Renal cortical epithelial cell (primary cell): ENCODE data around the gene TMEM35B. TPM values are rescaled to one million over a fixed set of nuclear protein-coding genes. Genes with fewer than 3 reads are reported as not detected.
A peak's percentile ranks its signal among the peaks of the same experiment; 100 is the strongest.
"Not testable (repeated sequence)": the region's sequence is repeated elsewhere in the genome, so short reads cannot be mapped to it uniquely, and the experiment has no call there.

Experiments used
- DNase-seq: peaks from one replicate; pipeline ENCODE4 v3.0.0-alpha.2; 2011; ENCODE audit warnings: low read depth
- total RNA-seq: library from RNA; depleted of rRNA; stranded (reverse); fragments of >200 nt; gene quantifications from 2 replicates; pipeline ENCODE4 v1.2.3, GENCODE V29; 2014

Gene TMEM35B
- total RNA-seq, 1 donor from 2014 or later: 32.6 TPM

GRCh38 chr1:34976384-34977209, 8.6 kb downstream of the TMEM35B start:
- no peak for DNase-seq

GRCh38 chr1:34975771-34976170, 9.4 kb downstream of the TMEM35B start:
- no peak for DNase-seq

- DNase-seq: no peak
Observed at GRCh38 chr1:34975338-34975737, 9.8 kb downstream of the TMEM35B start.

- no peak for DNase-seq
Observed at GRCh38 chr1:34974626-34975025, 10.5 kb downstream of the TMEM35B start.

- peak; percentile 11 for DNase-seq
Observed at GRCh38 chr1:34973326-34973725, 11.8 kb downstream of the TMEM35B start.

- DNase-seq: no peak
Observed at GRCh38 chr1:34970829-34971228, 14.3 kb downstream of the TMEM35B start.

- DNase-seq: no peak
Observed at GRCh38 chr1:34970220-34970735, 14.9 kb downstream of the TMEM35B start.

GRCh38 chr1:34968297-34968696, 16.9 kb downstream of the TMEM35B start:
- not testable (repeated sequence) for DNase-seq

- DNase-seq: not testable (repeated sequence)
Observed at GRCh38 chr1:34967672-34968071, 17.5 kb downstream of the TMEM35B start.

- DNase-seq: no peak
Observed at GRCh38 chr1:34965597-34965996, 19.6 kb downstream of the TMEM35B start.

GRCh38 chr1:34950428-34950827, 34.7 kb downstream of the TMEM35B start:
- DNase-seq: no peak

- DNase-seq: not testable (repeated sequence)
Observed at GRCh38 chr1:34948739-34949138, 36.4 kb downstream of the TMEM35B start.

- not testable (repeated sequence) for DNase-seq
Observed at GRCh38 chr1:34947641-34948314, 37.4 kb downstream of the TMEM35B start.

- DNase-seq: no peak
Observed at GRCh38 chr1:34946211-34946610, 38.9 kb downstream of the TMEM35B start.

GRCh38 chr1:34941798-34942197, 43.3 kb downstream of the TMEM35B start:
- DNase-seq: not testable (repeated sequence)

Other genes starting within 250 kb of the TMEM35B start
- gene GJB5, start 230.3 kb downstream of the TMEM35B start, total RNA-seq: 0.20 and 1.0 TPM in 2 replicates
- gene GJB4, start 225.6 kb downstream of the TMEM35B start, total RNA-seq: 9.0 and 15.5 TPM in 2 replicates
- 8.5 and 33.2 TPM in 2 replicates for gene GJB3, start 204.1 kb downstream of the TMEM35B start, total RNA-seq
- gene GJA4, start 192.3 kb downstream of the TMEM35B start, total RNA-seq: not detected in 2 replicates
- 40.1 and 46.4 TPM in 2 replicates for gene SMIM12, start 125.6 kb downstream of the TMEM35B start, total RNA-seq
- 0.05 TPM in 1 of 2 replicates, not detected in the other for gene DLGAP3, start 55.7 kb downstream of the TMEM35B start, total RNA-seq
- gene ZMYM6, start 46.6 kb upstream of the TMEM35B start, total RNA-seq: 11.1 and 20.2 TPM in 2 replicates
- 16.7 and 26.0 TPM in 2 replicates for gene ZMYM1, start 94.0 kb upstream of the TMEM35B start, total RNA-seq
- 167 and 281 TPM in 2 replicates for gene SFPQ, start 207.8 kb upstream of the TMEM35B start, total RNA-seq